Measurements from ENCODE around the gene PROM2.

Gene PROM2

DNA sequence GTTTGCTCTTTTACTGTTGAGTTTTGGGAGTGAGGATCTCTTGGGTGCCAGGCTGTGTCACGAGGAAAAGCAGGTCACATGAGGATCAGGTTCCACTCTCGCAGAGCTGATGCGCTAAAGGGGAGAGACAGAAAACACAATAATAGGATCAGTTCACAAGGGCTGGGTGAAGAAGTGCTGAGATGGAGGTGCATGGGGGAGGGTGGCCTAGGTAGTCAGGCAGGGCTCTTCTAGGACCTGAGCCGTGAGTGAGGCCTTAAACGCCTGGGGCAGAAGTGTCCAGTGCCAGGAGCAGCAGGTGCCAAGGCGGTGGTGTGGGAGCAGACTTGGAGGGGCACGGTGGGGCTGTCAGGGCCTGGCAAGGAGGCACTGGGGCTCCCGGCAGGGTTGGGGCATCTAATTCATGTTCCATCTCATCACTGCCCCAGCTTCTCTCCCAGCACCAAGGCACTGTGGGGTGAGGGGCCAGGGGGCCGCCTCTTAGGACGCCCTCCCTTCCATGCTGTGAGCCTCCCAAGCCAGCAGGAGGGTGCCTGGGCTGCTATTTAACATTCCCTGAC is 32.2 kb downstream of the PROM2 start:
- DNase-seq (ENCODE audit: extremely low read depth in 1 of 2, low read depth in 1 of 2): no peak

DNA sequence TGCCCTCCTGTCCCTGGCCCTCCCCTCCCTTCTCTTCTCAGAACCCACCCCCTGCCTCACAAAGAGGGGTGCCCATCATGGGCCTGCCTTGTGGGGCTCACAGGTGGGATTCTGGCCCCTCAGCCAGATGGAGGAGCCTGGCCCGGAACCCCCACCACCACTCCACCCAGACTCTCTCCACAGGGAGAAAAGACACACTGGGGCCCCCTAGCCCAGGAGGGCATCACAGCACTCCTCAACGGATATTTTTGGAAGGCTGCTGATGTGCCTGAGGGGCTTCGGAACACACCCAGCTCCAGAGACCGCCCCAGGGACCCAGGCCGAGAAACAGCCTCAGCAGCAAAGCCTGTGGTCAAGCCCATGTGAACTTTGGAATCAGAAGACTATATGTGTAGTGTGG is 32.8 kb downstream of the PROM2 start:
- DNase-seq (ENCODE audit: extremely low read depth in 1 of 2, low read depth in 1 of 2): no peak

- no peak for DNase-seq (ENCODE audit: extremely low read depth in 1 of 2, low read depth in 1 of 2)
Measured at GRCh38 chr2:95307878-95308277, 33.6 kb downstream of the PROM2 start.

GRCh38 chr2:95308426-95308990 is 34.3 kb downstream of the PROM2 start:
- no peak for DNase-seq (ENCODE audit: extremely low read depth in 1 of 2, low read depth in 1 of 2)

DNA sequence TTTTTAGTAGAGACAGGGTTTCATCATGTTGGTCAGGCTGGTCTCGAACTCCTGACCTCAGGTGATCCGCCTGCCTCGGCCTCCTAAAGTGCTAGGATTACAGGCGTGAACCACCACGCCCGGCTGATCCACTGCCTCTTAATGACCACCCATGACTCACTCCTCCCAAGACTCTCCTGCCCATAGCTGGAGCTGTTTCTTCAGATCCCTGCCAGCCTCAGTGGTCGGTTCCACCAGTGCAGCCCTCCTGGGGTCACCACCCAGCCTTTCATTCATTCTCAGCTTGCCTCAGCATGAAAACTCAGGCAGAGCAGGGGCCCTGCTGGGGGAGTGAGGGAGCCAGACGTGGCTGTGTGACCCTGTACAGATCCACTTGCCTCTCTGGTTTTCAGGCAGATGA is 35.4 kb downstream of the PROM2 start:
- no peak for DNase-seq (ENCODE audit: extremely low read depth in 1 of 2, low read depth in 1 of 2)

DNA sequence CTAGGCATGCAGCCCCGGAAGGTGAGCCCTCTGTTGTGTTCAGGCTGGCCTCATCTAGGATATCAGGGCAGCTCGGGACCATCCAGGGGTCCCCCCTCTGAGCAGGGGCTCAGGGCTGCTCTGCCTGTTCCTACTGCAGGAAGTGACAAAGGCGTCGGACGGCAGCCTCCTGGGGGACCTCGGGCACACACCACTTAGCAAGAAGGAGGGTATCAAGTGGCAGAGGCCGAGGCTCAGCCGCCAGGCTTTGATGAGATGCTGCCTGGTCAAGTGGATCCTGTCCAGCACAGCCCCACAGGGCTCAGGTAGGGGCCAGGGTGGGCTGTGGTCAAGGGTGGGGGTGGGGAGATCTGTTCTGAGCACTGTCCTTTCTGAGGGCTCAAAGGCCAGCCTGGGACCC is 36.0 kb downstream of the PROM2 start:
- no peak for DNase-seq (ENCODE audit: extremely low read depth in 1 of 2, low read depth in 1 of 2)

GRCh38 chr2:95310651-95311050 is 36.4 kb downstream of the PROM2 start:
- no peak for DNase-seq (ENCODE audit: extremely low read depth in 1 of 2, low read depth in 1 of 2)

- no peak for DNase-seq (ENCODE audit: extremely low read depth in 1 of 2, low read depth in 1 of 2)
Measured at GRCh38 chr2:95311815-95312542, 37.7 kb downstream of the PROM2 start.

GRCh38 chr2:95312543-95313201 is 38.4 kb downstream of the PROM2 start:
- no peak for DNase-seq (ENCODE audit: extremely low read depth in 1 of 2, low read depth in 1 of 2)

DNA sequence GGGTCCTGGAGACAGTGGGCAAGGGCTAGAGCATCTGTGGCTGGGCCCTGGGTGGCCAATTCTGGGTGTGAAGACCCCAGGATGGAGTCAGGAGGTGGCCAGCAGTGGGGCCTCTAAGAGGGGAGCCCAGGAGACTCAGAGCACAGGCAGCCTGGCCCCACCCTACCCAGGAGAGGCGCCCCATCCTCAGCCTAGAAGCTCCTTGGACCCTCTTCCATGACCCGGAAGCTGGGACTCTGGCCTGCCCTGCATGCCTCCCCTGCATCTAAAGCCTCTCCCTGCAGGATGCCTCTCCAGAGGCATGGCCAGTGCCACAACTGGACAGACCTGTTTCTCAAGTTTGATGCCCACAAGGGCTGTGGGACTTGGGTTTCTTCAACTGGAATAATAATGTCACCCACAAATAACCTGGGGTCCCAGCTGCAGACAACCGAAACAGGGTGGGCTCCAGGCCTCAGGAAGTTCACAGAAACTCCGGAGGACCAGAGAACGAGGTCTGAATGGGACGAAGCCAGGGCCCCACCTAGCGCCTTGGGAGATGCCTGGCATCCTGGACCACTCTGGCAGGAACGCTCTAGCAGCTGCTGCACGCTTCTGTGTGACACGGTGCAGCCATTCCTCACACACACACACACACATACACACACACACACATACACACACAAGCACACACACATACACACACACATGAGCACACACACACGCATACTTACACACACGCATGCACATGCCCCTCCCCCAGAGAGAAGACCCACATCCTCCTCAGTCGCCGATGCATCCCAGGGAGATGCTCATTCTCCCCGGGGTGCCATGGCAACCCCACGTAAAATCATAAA is 39.3 kb downstream of the PROM2 start:
- DNase-seq (ENCODE audit: extremely low read depth in 1 of 2, low read depth in 1 of 2): no peak

DNA sequence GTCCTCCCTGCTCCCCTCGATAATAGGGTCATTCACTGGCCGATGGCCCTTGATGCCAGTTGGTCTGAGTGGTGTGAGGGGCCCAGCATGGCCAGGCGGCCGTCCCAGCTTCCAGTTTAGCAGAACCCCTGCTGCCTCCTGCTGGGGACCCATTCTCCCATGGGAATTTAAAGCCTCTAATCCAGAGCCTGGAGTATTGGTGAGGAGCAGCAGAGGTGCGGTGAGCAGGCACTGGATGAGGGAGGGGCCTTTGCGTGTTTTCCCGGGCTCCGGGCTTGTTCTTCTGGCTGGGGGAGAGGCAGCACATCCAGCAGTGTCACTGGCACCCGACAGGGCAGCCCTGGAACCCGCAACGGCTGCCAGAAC is 40.3 kb downstream of the PROM2 start:
- DNase-seq (ENCODE audit: extremely low read depth in 1 of 2, low read depth in 1 of 2): no peak

GRCh38 chr2:95314964-95315611 is 40.8 kb downstream of the PROM2 start:
- no peak for DNase-seq (ENCODE audit: extremely low read depth in 1 of 2, low read depth in 1 of 2)

DNA sequence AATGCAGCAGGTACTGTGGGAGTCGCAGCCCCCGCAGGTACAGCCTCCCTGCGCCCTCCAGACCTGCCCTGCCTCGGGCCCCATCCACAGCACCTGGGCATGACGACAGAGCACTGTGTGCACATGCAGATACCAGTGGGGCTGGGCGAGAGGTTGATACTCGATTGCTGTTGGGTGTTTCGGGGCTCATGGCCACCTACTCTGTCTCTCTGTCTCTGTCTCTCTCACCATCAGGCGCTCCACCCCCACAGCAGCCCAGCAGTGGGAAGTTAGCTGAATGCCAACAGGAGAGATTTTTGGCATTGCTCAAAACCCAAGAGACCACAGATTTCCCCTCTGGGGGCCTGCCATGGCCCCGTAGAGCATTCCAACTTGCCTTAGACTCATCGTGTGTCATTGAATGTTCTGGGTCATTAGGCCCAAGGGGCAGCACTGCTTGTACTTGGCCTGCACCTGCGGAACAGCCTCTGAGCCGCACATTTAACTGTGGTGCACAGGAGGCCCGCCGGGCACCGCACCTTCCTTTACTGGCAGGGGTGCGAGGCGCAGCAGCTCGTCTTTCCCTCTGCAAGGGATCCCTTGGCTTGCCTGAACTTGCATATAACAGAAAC is 41.7 kb downstream of the PROM2 start:
- no peak for DNase-seq (ENCODE audit: extremely low read depth in 1 of 2, low read depth in 1 of 2)

DNA sequence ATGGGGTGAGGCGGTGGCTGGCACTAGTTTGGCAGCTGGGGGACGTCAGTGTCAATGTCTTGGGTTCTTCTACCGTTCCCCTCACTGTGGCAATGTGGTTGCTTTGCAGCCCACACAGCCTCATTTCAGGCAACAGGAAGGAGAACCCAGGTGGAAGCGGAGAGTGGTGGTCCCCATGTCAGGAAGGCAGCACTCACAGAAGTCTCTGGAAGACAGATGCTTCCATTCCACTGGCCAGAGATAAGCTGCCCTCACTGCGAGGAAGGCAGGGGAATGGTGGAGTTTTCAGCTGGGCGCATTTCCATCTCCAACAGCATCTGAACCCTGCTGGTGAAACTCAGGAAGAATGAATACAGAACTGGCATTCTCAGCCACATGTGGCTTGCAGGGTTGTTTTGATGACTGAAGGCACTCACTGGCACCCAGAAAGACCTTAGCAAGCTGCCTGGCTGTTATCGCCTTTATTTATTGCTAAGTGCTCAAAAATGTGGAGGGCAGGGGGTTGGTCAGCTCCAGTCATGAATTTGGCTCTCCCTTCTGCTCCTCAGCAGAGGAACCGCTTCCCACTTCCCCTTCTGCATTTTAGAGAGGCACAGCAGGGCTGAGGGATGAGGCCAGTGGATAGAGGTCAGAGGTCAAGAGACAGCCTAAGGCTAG is 42.3 kb downstream of the PROM2 start:
- DNase-seq (ENCODE audit: extremely low read depth in 1 of 2, low read depth in 1 of 2): no peak

DNA sequence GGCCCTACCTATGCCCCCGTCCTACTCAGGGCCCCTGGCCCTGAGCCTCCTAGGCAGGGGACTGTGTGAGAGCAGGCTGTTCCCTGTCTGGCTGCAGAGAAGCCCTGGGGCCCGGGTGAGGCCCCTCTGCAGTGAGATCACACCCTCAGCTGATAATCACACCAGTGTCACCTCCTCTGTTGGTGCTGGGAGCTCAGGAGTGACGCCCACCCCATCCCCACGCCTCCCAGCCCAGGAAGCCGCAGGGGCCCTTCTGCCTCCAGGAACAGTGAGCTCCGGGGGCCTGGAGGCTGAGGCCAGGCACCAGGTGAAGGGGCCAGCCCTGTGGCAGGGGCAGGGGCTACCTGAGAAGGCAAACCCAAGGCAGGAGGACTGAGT is 42.9 kb downstream of the PROM2 start:
- DNase-seq (ENCODE audit: extremely low read depth in 1 of 2, low read depth in 1 of 2): no peak

DNA sequence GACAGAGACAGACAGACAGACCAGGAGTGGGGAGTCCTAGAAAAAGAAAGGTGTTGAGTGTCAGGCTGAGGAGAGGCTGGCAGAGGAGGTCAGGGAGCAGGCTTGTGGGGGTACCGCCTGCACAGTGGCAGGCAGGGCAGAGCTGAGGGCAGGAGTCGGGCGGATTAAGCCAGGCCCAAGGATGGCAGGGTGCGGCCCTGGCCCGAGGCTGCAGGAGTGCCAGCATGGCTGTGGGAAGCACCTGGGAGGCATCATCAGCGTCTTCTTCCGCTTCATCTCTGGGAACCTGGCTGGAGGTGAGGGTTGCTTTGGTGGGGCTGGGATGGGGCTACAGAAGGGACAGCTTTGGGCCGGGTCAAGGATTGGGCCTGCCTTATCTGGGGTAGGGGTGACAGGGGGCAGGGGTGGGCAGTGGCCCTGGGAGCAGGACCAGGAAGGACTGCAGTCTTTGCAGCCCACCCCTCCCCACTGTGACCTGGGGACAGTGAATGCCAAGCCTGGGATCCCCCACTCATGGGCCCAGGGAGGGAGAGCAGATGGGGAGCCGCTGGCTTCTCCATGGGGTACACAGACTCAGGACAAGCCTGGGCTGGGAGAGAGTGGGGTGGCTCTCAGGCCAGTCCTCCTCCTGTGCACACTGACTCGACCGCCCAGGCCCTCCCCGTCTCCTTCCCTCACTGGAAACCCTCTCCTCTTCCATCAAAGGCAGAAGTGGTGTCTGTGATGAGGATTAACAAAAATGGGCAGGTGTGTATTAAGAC is 43.6 kb downstream of the PROM2 start:
- no peak for DNase-seq (ENCODE audit: extremely low read depth in 1 of 2, low read depth in 1 of 2)

GRCh38 chr2:95318431-95319220 is 44.4 kb downstream of the PROM2 start:
- no peak for DNase-seq (ENCODE audit: extremely low read depth in 1 of 2, low read depth in 1 of 2)
